HEK293 (cell line): Measurements from ENCODE around the gene COX10.

Source experiments
- CTCF ChIA-PET: fragments of 350-600 bp; formaldehyde crosslinking; extraction: SDS; loops from one replicate; lab custom pipeline; 2021; ENCODE audit warnings: antibody characterized with exemption; lab: Yijun Ruan, JAX
- POLR2A ChIA-PET: fragments of 300-600 bp; formaldehyde crosslinking; extraction: SDS; loops from one replicate; lab custom pipeline; 2020; ENCODE audit warnings: antibody characterized with exemption, inconsistent platforms; lab: Yijun Ruan, JAX
- H3K27ac ChIP-seq: fragments of 200-500 bp; sonication (Bioruptor generic); 2 replicates; pipeline ENCODE4 v1.5.1; 2014; ENCODE audit warnings: low read depth, low read length, control low read depth, inconsistent platforms; ENCODE audit errors: extremely low read depth
- H3K36me3 ChIP-seq, 2 experiments: fragments of 200-500 bp in 1 of 2; sonication (Bioruptor generic) in 1 of 2; 1 replicate in 1 of 2; 2 replicates in 1 of 2; pipeline ENCODE4 v1.5.1; 2014 to 2017; ENCODE audit warnings: inconsistent platforms in 2 of 2, low read length in 2 of 2; ENCODE audit not compliant: control insufficient read depth in 2 of 2, insufficient read depth in 1 of 2
- H3K4me1 ChIP-seq: fragments of 200-500 bp; sonication (Bioruptor generic); 2 replicates; pipeline ENCODE4 v1.5.1; 2014; ENCODE audit warnings: mild to moderate bottlenecking, low read length, inconsistent platforms; ENCODE audit not compliant: control insufficient read depth, insufficient read depth
- H3K4me3 ChIP-seq: 2 replicates; pipeline ENCODE4 v1.5.1; 2011; ENCODE audit warnings: low read depth, mild to moderate bottlenecking, control low read depth, low read length, moderate library complexity
- H3K9me3 ChIP-seq: fragments of 200-500 bp; sonication (Bioruptor generic); 2 replicates; pipeline ENCODE4 v1.5.1; 2014; ENCODE audit warnings: low read depth, low read length, inconsistent platforms; ENCODE audit not compliant: control insufficient read depth, insufficient read depth
- GLI4 ChIP-seq: fragments of 450-650 bp; formaldehyde crosslinking; IDR thresholded peaks from 2 replicates; pipeline ENCODE4 v1.5.1; 2016; ENCODE audit warnings: missing biosample characterization, missing genetic modification characterization
- GLIS2 ChIP-seq: fragments of 450-650 bp; formaldehyde crosslinking; IDR thresholded peaks from 2 replicates; pipeline ENCODE4 v1.5.1; 2016; ENCODE audit warnings: missing biosample characterization, missing genetic modification characterization
- KLF7 ChIP-seq: fragments of 450-650 bp; formaldehyde crosslinking; IDR thresholded peaks from 2 replicates; pipeline ENCODE4 v1.5.1; 2016; ENCODE audit warnings: missing biosample characterization, missing genetic modification characterization, borderline replicate concordance
- SCRT1 ChIP-seq: fragments of 450-650 bp; formaldehyde crosslinking; IDR thresholded peaks from 2 replicates; pipeline ENCODE4 v1.5.1; 2016; ENCODE audit warnings: missing biosample characterization, missing genetic modification characterization, borderline replicate concordance
- ZFP3 ChIP-seq: fragments of 450-650 bp; formaldehyde crosslinking; IDR thresholded peaks from 2 replicates; pipeline ENCODE4 v1.5.1; 2016; ENCODE audit warnings: low read depth, missing biosample characterization, missing genetic modification characterization
- ZNF114 ChIP-seq: fragments of 450-650 bp; formaldehyde crosslinking; IDR thresholded peaks from 2 replicates; pipeline ENCODE4 v1.5.0; 2017; ENCODE audit warnings: missing biosample characterization, missing genetic modification characterization
- ZNF211 ChIP-seq: fragments of 450-650 bp; formaldehyde crosslinking; IDR thresholded peaks from 2 replicates; pipeline ENCODE4 v1.5.1; 2016; ENCODE audit warnings: low read depth, missing biosample characterization, missing genetic modification characterization
- ZNF366 ChIP-seq: fragments of 450-650 bp; formaldehyde crosslinking; conservative IDR thresholded peaks from 2 replicates; pipeline ENCODE4 v1.5.1; 2016; ENCODE audit warnings: missing biosample characterization, missing genetic modification characterization
- ZNF514 ChIP-seq: fragments of 450-650 bp; formaldehyde crosslinking; IDR thresholded peaks from 2 replicates; pipeline ENCODE4 v1.5.1; 2016; ENCODE audit warnings: missing biosample characterization, missing genetic modification characterization
- ZNF624 ChIP-seq: fragments of 450-650 bp; formaldehyde crosslinking; IDR thresholded peaks from 2 replicates; pipeline ENCODE4 v1.5.1; 2017; ENCODE audit warnings: missing biosample characterization, missing genetic modification characterization
- ZNF777 ChIP-seq: fragments of 450-650 bp; formaldehyde crosslinking; IDR thresholded peaks from 2 replicates; pipeline ENCODE4 v1.5.1; 2017; ENCODE audit warnings: missing biosample characterization, missing genetic modification characterization, borderline replicate concordance
- ZSCAN23 ChIP-seq: fragments of 450-650 bp; formaldehyde crosslinking; IDR thresholded peaks from 2 replicates; pipeline ENCODE4 v1.5.1; 2016; ENCODE audit warnings: missing biosample characterization, missing genetic modification characterization
- TF ChIP-seq, protein P1 (sequence below): fragments of 450-650 bp; IDR thresholded peaks from 2 replicates; pipeline ENCODE4 v1.5.1; 2018; ENCODE audit warnings: missing biosample characterization, mild to moderate bottlenecking, missing genetic modification characterization
- TF ChIP-seq, protein P2 (sequence below): fragments of 450-650 bp; formaldehyde crosslinking; IDR thresholded peaks from 2 replicates; pipeline ENCODE4 v1.5.1; 2017; ENCODE audit warnings: missing biosample characterization, missing genetic modification characterization
- TF ChIP-seq, protein P3 (sequence below): fragments of 450-650 bp; formaldehyde crosslinking; IDR thresholded peaks from 2 replicates; pipeline ENCODE4 v1.5.1; 2016; ENCODE audit warnings: missing biosample characterization, missing genetic modification characterization
- TF ChIP-seq, protein P4 (sequence below): fragments of 450-650 bp; formaldehyde crosslinking; IDR thresholded peaks from 2 replicates; pipeline ENCODE4 v1.5.1; 2016; ENCODE audit warnings: missing biosample characterization, missing genetic modification characterization
- TF ChIP-seq, protein P5 (sequence below): fragments of 450-650 bp; formaldehyde crosslinking; IDR thresholded peaks from 2 replicates; pipeline ENCODE4; 2016; ENCODE audit warnings: missing biosample characterization, missing genetic modification characterization
- TF ChIP-seq, protein P6 (sequence below): fragments of 450-650 bp; formaldehyde crosslinking; IDR thresholded peaks from 2 replicates; pipeline ENCODE4 v1.5.1; 2016; ENCODE audit warnings: missing biosample characterization, missing genetic modification characterization, borderline replicate concordance

Gene COX10

DNA sequence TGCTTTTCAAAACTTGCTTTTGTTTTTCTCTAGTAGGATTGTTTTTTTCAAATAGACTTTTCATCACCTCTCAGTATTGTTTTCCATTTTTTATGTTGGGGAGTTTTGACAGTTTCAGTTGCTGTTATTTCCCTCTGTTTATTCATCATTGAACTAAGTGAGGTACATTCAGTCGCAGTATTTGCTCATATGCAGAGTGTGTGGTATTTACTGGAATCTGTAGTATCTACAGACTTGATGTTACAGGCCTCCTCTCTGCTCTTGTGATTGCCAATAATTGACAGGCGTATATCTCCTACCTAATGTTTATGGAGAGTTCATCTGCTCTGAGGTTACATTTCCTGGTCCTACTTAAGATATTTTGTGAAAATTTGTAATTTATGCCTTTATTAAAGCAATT, 49.6 kb downstream of the COX10 start (continued):
- TF ChIP-seq ZSCAN23 (tag by site-specific recombination) (no peak), KLF7 (tag by site-specific recombination) (no peak)
- TF ChIP-seq, protein P1, sequence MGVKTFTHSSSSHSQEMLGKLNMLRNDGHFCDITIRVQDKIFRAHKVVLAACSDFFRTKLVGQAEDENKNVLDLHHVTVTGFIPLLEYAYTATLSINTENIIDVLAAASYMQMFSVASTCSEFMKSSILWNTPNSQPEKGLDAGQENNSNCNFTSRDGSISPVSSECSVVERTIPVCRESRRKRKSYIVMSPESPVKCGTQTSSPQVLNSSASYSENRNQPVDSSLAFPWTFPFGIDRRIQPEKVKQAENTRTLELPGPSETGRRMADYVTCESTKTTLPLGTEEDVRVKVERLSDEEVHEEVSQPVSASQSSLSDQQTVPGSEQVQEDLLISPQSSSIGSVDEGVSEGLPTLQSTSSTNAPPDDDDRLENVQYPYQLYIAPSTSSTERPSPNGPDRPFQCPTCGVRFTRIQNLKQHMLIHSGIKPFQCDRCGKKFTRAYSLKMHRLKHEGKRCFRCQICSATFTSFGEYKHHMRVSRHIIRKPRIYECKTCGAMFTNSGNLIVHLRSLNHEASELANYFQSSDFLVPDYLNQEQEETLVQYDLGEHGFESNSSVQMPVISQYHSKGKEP = no peak

DNA sequence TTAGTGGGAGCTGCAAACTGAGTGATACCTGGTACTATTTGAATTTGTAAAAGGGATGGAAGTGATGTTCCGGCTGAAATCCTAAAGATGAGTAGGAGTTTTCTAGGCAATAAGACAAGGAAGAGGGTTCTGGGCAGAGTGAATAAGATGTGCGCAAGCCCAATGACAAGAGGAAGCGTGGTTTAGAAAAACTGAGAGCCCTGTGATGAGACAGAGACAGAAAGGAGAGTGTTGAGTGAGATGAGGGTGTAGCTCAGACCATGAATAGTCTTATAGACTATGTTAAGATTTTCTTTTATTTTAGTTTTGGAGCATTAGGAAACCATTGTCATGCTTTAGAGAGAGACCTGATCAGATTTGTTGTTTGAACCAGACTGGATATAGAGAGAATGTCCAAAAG, 50.2 kb downstream of the COX10 start:
- no peaks in the 10 kb centered on the region for H3K9me3 ChIP-seq
- TF ChIP-seq, protein P2, sequence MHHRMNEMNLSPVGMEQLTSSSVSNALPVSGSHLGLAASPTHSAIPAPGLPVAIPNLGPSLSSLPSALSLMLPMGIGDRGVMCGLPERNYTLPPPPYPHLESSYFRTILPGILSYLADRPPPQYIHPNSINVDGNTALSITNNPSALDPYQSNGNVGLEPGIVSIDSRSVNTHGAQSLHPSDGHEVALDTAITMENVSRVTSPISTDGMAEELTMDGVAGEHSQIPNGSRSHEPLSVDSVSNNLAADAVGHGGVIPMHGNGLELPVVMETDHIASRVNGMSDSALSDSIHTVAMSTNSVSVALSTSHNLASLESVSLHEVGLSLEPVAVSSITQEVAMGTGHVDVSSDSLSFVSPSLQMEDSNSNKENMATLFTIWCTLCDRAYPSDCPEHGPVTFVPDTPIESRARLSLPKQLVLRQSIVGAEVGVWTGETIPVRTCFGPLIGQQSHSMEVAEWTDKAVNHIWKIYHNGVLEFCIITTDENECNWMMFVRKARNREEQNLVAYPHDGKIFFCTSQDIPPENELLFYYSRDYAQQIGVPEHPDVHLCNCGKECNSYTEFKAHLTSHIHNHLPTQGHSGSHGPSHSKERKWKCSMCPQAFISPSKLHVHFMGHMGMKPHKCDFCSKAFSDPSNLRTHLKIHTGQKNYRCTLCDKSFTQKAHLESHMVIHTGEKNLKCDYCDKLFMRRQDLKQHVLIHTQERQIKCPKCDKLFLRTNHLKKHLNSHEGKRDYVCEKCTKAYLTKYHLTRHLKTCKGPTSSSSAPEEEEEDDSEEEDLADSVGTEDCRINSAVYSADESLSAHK (tag by site-specific recombination) = no peak
- TF ChIP-seq, protein P3, sequence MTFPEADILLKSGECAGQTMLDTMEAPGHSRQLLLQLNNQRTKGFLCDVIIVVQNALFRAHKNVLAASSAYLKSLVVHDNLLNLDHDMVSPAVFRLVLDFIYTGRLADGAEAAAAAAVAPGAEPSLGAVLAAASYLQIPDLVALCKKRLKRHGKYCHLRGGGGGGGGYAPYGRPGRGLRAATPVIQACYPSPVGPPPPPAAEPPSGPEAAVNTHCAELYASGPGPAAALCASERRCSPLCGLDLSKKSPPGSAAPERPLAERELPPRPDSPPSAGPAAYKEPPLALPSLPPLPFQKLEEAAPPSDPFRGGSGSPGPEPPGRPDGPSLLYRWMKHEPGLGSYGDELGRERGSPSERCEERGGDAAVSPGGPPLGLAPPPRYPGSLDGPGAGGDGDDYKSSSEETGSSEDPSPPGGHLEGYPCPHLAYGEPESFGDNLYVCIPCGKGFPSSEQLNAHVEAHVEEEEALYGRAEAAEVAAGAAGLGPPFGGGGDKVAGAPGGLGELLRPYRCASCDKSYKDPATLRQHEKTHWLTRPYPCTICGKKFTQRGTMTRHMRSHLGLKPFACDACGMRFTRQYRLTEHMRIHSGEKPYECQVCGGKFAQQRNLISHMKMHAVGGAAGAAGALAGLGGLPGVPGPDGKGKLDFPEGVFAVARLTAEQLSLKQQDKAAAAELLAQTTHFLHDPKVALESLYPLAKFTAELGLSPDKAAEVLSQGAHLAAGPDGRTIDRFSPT (tag by site-specific recombination) = no peak
- TF ChIP-seq ZNF114 (tag by site-specific recombination) (no peak), ZNF211 (no peak), KLF7 (tag by site-specific recombination) (no peak), ZNF366 (tag by site-specific recombination) (no peak), ZNF777 (tag by site-specific recombination) (no peak), ZFP3 (tag by site-specific recombination) (no peak), GLI4 (tag by site-specific recombination) (no peak), ZNF514 (no peak), ZNF624 (tag by site-specific recombination) (no peak), SCRT1 (no peak), GLIS2 (tag by site-specific recombination) (no peak)
- TF ChIP-seq, protein P4, sequence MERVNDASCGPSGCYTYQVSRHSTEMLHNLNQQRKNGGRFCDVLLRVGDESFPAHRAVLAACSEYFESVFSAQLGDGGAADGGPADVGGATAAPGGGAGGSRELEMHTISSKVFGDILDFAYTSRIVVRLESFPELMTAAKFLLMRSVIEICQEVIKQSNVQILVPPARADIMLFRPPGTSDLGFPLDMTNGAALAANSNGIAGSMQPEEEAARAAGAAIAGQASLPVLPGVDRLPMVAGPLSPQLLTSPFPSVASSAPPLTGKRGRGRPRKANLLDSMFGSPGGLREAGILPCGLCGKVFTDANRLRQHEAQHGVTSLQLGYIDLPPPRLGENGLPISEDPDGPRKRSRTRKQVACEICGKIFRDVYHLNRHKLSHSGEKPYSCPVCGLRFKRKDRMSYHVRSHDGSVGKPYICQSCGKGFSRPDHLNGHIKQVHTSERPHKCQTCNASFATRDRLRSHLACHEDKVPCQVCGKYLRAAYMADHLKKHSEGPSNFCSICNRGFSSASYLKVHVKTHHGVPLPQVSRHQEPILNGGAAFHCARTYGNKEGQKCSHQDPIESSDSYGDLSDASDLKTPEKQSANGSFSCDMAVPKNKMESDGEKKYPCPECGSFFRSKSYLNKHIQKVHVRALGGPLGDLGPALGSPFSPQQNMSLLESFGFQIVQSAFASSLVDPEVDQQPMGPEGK (tag by site-specific recombination) = no peak
- TF ChIP-seq, protein P5, sequence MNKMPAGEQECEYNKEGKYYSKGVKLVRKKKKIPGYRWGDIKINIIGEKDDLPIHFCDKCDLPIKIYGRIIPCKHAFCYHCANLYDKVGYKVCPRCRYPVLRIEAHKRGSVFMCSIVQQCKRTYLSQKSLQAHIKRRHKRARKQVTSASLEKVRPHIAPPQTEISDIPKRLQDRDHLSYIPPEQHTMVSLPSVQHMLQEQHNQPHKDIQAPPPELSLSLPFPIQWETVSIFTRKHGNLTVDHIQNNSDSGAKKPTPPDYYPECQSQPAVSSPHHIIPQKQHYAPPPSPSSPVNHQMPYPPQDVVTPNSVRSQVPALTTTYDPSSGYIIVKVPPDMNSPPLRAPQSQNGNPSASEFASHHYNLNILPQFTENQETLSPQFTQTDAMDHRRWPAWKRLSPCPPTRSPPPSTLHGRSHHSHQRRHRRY (tag by site-specific recombination) = no peak
- TF ChIP-seq, protein P6, sequence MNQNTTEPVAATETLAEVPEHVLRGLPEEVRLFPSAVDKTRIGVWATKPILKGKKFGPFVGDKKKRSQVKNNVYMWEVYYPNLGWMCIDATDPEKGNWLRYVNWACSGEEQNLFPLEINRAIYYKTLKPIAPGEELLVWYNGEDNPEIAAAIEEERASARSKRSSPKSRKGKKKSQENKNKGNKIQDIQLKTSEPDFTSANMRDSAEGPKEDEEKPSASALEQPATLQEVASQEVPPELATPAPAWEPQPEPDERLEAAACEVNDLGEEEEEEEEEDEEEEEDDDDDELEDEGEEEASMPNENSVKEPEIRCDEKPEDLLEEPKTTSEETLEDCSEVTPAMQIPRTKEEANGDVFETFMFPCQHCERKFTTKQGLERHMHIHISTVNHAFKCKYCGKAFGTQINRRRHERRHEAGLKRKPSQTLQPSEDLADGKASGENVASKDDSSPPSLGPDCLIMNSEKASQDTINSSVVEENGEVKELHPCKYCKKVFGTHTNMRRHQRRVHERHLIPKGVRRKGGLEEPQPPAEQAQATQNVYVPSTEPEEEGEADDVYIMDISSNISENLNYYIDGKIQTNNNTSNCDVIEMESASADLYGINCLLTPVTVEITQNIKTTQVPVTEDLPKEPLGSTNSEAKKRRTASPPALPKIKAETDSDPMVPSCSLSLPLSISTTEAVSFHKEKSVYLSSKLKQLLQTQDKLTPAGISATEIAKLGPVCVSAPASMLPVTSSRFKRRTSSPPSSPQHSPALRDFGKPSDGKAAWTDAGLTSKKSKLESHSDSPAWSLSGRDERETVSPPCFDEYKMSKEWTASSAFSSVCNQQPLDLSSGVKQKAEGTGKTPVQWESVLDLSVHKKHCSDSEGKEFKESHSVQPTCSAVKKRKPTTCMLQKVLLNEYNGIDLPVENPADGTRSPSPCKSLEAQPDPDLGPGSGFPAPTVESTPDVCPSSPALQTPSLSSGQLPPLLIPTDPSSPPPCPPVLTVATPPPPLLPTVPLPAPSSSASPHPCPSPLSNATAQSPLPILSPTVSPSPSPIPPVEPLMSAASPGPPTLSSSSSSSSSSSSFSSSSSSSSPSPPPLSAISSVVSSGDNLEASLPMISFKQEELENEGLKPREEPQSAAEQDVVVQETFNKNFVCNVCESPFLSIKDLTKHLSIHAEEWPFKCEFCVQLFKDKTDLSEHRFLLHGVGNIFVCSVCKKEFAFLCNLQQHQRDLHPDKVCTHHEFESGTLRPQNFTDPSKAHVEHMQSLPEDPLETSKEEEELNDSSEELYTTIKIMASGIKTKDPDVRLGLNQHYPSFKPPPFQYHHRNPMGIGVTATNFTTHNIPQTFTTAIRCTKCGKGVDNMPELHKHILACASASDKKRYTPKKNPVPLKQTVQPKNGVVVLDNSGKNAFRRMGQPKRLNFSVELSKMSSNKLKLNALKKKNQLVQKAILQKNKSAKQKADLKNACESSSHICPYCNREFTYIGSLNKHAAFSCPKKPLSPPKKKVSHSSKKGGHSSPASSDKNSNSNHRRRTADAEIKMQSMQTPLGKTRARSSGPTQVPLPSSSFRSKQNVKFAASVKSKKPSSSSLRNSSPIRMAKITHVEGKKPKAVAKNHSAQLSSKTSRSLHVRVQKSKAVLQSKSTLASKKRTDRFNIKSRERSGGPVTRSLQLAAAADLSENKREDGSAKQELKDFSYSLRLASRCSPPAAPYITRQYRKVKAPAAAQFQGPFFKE = no peak
- no peak overlapping the region for H3K4me3 ChIP-seq
- CTCF ChIA-PET = interaction anchor here (0.7 kb wide), 1 partner anchor 776 kb away, joined by 4 read pairs; no protein-coding TSS in a partner anchor
- no peaks in the 10 kb centered on the region for H3K36me3 ChIP-seq
- POLR2A ChIA-PET = no interaction called here
- H3K4me1 ChIP-seq = peaks cover 8% of the 10 kb centered on the region
- H3K27ac ChIP-seq = no peak overlapping the region
